Activated CD4-positive, alpha-beta T cell treated with anti-CD3 and anti-CD28 coated beads for 36 hours (primary cell): ENCODE data around the gene RBM20. TPM values are rescaled to one million over a fixed set of nuclear protein-coding genes. Genes with fewer than 3 reads are reported as not detected.
A peak's percentile ranks its signal among the peaks of the same experiment; 100 is the strongest.

ENCODE experiments used
- ATAC-seq: fragments of 200-7000 bp; cut with Tn5 transposase; one replicate; pipeline ENCODE4 v1.10.0; 2021; ENCODE audit warnings: mild to moderate bottlenecking, moderate library complexity
- CTCF ChIA-PET: fragments of 350-600 bp; sonication (Branson Sonifier 250); formaldehyde crosslinking; loops from one replicate; lab custom pipeline; 2021; ENCODE audit warnings: antibody characterized with exemption; lab: Charles Lee
- POLR2A ChIA-PET: fragments of 350-600 bp; sonication (Branson Sonifier 250); formaldehyde crosslinking; loops from one replicate; lab custom pipeline; 2021; ENCODE audit warnings: antibody characterized with exemption, inconsistent platforms; lab: Charles Lee
- DNase-seq: peaks from one replicate; pipeline ENCODE4 v3.0.0-alpha.2; 2020
- H3K27ac Mint-ChIP-seq: one replicate; pipeline ENCODE4 v1.8.0; 2021; ENCODE audit warnings: mixed read lengths
- H3K27me3 Mint-ChIP-seq: one replicate; pipeline ENCODE4 v1.8.0; 2021; ENCODE audit warnings: mixed read lengths
- H3K36me3 Mint-ChIP-seq: one replicate; pipeline ENCODE4 v1.8.0; 2021; ENCODE audit warnings: low read depth, mixed read lengths
- H3K4me1 Mint-ChIP-seq: one replicate; pipeline ENCODE4 v1.8.0; 2021; ENCODE audit warnings: mixed read lengths
- H3K4me3 Mint-ChIP-seq: one replicate; pipeline ENCODE4 v1.8.0; 2021; ENCODE audit warnings: mild to moderate bottlenecking, moderate library complexity, mixed read lengths
- H3K9me3 Mint-ChIP-seq: one replicate; pipeline ENCODE4 v1.8.0; 2021; ENCODE audit warnings: low read depth, mixed read lengths
- intact Hi-C, 2 experiments: fragments of 100-400 bp; cut with DNase I in 1 of 2; cut with micrococcal nuclease in 1 of 2; formaldehyde crosslinking; loops; one replicate each; pipeline versions ENCODE4 v1.14.2 to v1.15.1; 2022 to 2024; cut with DNase I, micrococcal nuclease
- total RNA-seq, 2 experiments: library from RNA; stranded (reverse); gene quantifications; one replicate each; pipeline ENCODE4 v1.2.3, GENCODE V29; 2021

RBM20 gene
- total RNA-seq, 2 experiments from 2014 or later, result 0.05 to 0.40 TPM

DNA sequence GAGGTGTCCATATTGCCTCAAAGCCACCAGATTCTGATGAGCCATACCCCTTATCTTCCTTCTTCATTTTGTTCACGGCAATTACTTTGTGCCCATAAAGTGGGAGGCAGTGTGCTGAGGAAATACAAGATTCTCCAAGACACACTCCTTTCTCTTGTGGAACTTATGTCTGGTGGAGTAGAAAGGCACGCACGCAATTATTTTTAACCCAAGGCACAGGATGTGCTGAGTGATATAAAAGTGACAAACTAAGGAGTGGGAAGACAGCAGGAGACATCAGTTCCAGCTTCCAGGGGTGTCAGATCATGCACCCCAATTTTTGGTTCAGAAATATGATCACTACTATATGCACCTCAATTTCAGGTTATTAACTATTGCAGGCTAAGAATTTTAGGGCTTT, 132.9 kb downstream of the RBM20 start:
- Mint-ChIP-seq H3K27ac (no peak overlapping the region), H3K27me3 (no peaks in the 10 kb centered on the region), H3K9me3 (no peaks in the 10 kb centered on the region), H3K4me3 (no peak overlapping the region), H3K4me1 (peaks cover 71% of the 10 kb centered on the region), H3K36me3 (no peaks in the 10 kb centered on the region)
- POLR2A ChIA-PET, result no interaction called here
- no peak for ATAC-seq
- DNase-seq, result no peak
- intact Hi-C loops, result loop anchor here in 1 of 2 experiments (10.0 kb wide), 1 partner anchor 162 kb away; no protein-coding TSS in a partner anchor
- CTCF ChIA-PET, result interaction anchor here (1.6 kb wide), 1 partner anchor 11 kb away, joined by 5 read pairs; no protein-coding TSS in a partner anchor

GRCh38 chr10:110777661-110778060, 133.5 kb downstream of the RBM20 start:
- peaks cover under 1% of the 10 kb centered on the region for H3K36me3 Mint-ChIP-seq
- ATAC-seq (no peak), DNase-seq (no peak)
- H3K4me1 Mint-ChIP-seq, result peaks cover 74% of the 10 kb centered on the region
- CTCF ChIA-PET, result interaction anchor here (1.6 kb wide), 1 partner anchor 10 kb away, joined by 5 read pairs; no protein-coding TSS in a partner anchor
- POLR2A ChIA-PET, result no interaction called here
- no peaks in the 10 kb centered on the region for H3K27me3 Mint-ChIP-seq
- H3K9me3 Mint-ChIP-seq, result no peaks in the 10 kb centered on the region
- H3K27ac Mint-ChIP-seq, result no peak overlapping the region
- intact Hi-C loops, result loop anchor here in 1 of 2 experiments (10.0 kb wide), 1 partner anchor 163 kb away; no protein-coding TSS in a partner anchor
- H3K4me3 Mint-ChIP-seq, result no peak overlapping the region

DNA sequence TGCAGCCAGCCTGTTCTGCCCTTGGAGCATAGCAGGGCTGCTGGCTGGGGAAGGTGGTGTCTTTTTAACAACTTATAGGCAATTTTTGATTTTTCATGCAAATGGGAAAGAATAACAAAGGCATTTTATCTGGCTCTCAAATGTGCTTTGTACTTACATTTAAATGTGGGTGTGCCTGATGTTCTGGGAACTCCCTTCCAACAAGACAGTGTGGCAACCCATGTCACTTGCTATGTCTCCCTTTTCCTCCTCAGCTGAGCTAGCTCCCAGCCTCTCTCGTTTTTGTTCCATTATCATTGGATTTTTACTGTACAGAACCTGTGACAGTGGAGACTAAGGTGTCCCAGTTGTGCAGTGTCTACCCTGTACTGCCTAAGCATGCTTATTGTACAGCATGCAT, 134.1 kb downstream of the RBM20 start:
- H3K9me3 Mint-ChIP-seq, result peaks cover 3% of the 10 kb centered on the region

GRCh38 chr10:110779489-110779888, 135.4 kb downstream of the RBM20 start:
- Mint-ChIP-seq H3K4me1 (peaks cover 78% of the 10 kb centered on the region), H3K4me3 (no peak overlapping the region), H3K27me3 (no peaks in the 10 kb centered on the region), H3K9me3 (peaks cover 6% of the 10 kb centered on the region), H3K36me3 (peaks cover 2% of the 10 kb centered on the region), H3K27ac (peak overlapping the region; percentile 17)
- ATAC-seq, result peak; percentile 72
- peak; percentile 72 for DNase-seq
- POLR2A ChIA-PET, result interaction anchor here (0.9 kb wide), 1 partner anchor 73 kb away, joined by 6 read pairs; no protein-coding TSS in a partner anchor
- CTCF ChIA-PET, result interaction anchor here (0.6 to 1.2 kb wide), 3 partner anchors 33 to 544 kb away, joined by 3 read pairs; no protein-coding TSS in a partner anchor
- intact Hi-C loops, result loop anchor here in 1 of 2 experiments (10.0 kb wide), 1 partner anchor 165 kb away; no protein-coding TSS in a partner anchor

More for the DNA sequence above, 134.1 kb downstream of the RBM20 start:
- DNase-seq (no peak), ATAC-seq (no peak)
- no peaks in the 10 kb centered on the region for H3K27me3 Mint-ChIP-seq
- H3K4me3 Mint-ChIP-seq, result no peak overlapping the region
- ChIA-PET CTCF (interaction anchor here (1.6 kb wide), 1 partner anchor 10 kb away, joined by 5 read pairs; no protein-coding TSS in a partner anchor), POLR2A (no interaction called here)
- intact Hi-C loops, result loop anchor here in 1 of 2 experiments (10.0 kb wide), 1 partner anchor 163 kb away; no protein-coding TSS in a partner anchor
- H3K36me3 Mint-ChIP-seq, result peaks cover 2% of the 10 kb centered on the region
- H3K4me1 Mint-ChIP-seq, result peaks cover 75% of the 10 kb centered on the region
- H3K27ac Mint-ChIP-seq, result no peak overlapping the region

DNA sequence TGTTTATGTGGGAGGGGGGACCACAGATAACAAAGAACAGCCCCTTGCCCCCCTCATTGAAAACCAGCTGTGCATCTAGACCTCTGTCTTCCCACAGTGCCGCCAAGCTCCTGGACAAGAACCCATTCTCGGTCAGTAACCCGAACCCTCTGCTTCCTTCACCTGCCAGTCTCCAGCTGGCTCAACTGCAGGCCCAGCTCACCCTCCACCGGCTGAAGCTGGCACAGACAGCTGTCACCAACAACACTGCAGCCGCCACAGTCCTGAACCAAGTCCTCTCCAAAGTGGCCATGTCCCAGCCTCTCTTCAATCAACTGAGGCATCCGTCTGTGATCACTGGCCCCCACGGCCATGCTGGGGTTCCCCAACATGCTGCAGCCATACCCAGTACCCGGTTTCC, 136.6 kb downstream of the RBM20 start:
- CTCF ChIA-PET, result interaction anchor here (0.7 kb wide), 1 partner anchor 191 kb away, joined by 4 read pairs; no protein-coding TSS in a partner anchor
- no peak for DNase-seq
- H3K4me3 Mint-ChIP-seq, result no peak overlapping the region
- intact Hi-C loops, result no loop called here
- H3K9me3 Mint-ChIP-seq, result peaks cover 6% of the 10 kb centered on the region
- H3K4me1 Mint-ChIP-seq, result peaks cover 75% of the 10 kb centered on the region
- peaks cover 2% of the 10 kb centered on the region for H3K36me3 Mint-ChIP-seq
- H3K27ac Mint-ChIP-seq, result no peak overlapping the region
- no peaks in the 10 kb centered on the region for H3K27me3 Mint-ChIP-seq
- POLR2A ChIA-PET, result interaction anchor here (0.6 kb wide), 1 partner anchor 84 kb away, joined by 4 read pairs; no protein-coding TSS in a partner anchor
- no peak for ATAC-seq

GRCh38 chr10:110781139-110781538, 137.0 kb downstream of the RBM20 start:
- H3K4me3 Mint-ChIP-seq, result no peak overlapping the region
- intact Hi-C loops, result no loop called here
- no peak overlapping the region for H3K27ac Mint-ChIP-seq
- H3K4me1 Mint-ChIP-seq, result peaks cover 79% of the 10 kb centered on the region
- ChIA-PET CTCF (interaction anchor here (0.7 to 1.1 kb wide), 2 partner anchors 55 to 191 kb away, joined by 4 read pairs; no protein-coding TSS in a partner anchor), POLR2A (no interaction called here)
- H3K36me3 Mint-ChIP-seq, result peaks cover 2% of the 10 kb centered on the region
- no peaks in the 10 kb centered on the region for H3K27me3 Mint-ChIP-seq
- ATAC-seq (no peak), DNase-seq (no peak)
- H3K9me3 Mint-ChIP-seq, result peaks cover 6% of the 10 kb centered on the region

- Mint-ChIP-seq H3K27me3 (no peaks in the 10 kb centered on the region), H3K4me1 (peaks cover 74% of the 10 kb centered on the region), H3K4me3 (no peak overlapping the region), H3K36me3 (peaks cover 2% of the 10 kb centered on the region), H3K9me3 (peaks cover 6% of the 10 kb centered on the region), H3K27ac (peak overlapping the region; percentile 73)
- CTCF ChIA-PET, result interaction anchor here (1.6 kb wide), 1 partner anchor 111 kb away, joined by 4 read pairs; no protein-coding TSS in a partner anchor
- DNase-seq, result no peak
- no peak for ATAC-seq
- POLR2A ChIA-PET, result no interaction called here
- intact Hi-C loops, result loop anchor here in 1 of 2 experiments (1.0 kb wide), 1 partner anchor 8 kb away; no protein-coding TSS in a partner anchor
These were observed 138.5 kb downstream of the RBM20 start for GRCh38 chr10:110782616-110783015.

GRCh38 chr10:110783509-110784107, 139.5 kb downstream of the RBM20 start:
- peaks cover 6% of the 10 kb centered on the region for H3K9me3 Mint-ChIP-seq

GRCh38 chr10:110784198-110784597, 140.1 kb downstream of the RBM20 start:
- POLR2A ChIA-PET, result no interaction called here
- H3K4me1 Mint-ChIP-seq, result peaks cover 59% of the 10 kb centered on the region
- peak overlapping the region; percentile 84 for H3K27ac Mint-ChIP-seq
- no peak overlapping the region for H3K4me3 Mint-ChIP-seq
- ATAC-seq (no peak), DNase-seq (no peak)
- no peaks in the 10 kb centered on the region for H3K27me3 Mint-ChIP-seq
- H3K9me3 Mint-ChIP-seq, result peaks cover 6% of the 10 kb centered on the region
- CTCF ChIA-PET, result interaction anchor here (1.1 to 1.6 kb wide), 2 partner anchors 109 to 173 kb away, joined by 3 to 4 read pairs; no protein-coding TSS in a partner anchor
- peaks cover 2% of the 10 kb centered on the region for H3K36me3 Mint-ChIP-seq
- intact Hi-C loops, result no loop called here

More at GRCh38 chr10:110783509-110784107, 139.5 kb downstream of the RBM20 start:
- Mint-ChIP-seq H3K36me3 (peaks cover 2% of the 10 kb centered on the region), H3K27ac (peak overlapping the region; percentile 84), H3K4me3 (peak overlapping the region; percentile 28), H3K4me1 (peaks cover 64% of the 10 kb centered on the region), H3K27me3 (no peaks in the 10 kb centered on the region)
- ChIA-PET POLR2A (interaction anchor here (1.0 kb wide), 1 partner anchor 9 kb away, joined by 5 read pairs; no protein-coding TSS in a partner anchor), CTCF (interaction anchor here (1.1 to 1.6 kb wide), 2 partner anchors 110 to 173 kb away, joined by 3 to 4 read pairs; no protein-coding TSS in a partner anchor)
- ATAC-seq (peak; percentile 47), DNase-seq (peak; percentile 89)
- intact Hi-C loops, result loop anchor here in 1 of 2 experiments (1.0 kb wide), 1 partner anchor 9 kb away; no protein-coding TSS in a partner anchor

DNA sequence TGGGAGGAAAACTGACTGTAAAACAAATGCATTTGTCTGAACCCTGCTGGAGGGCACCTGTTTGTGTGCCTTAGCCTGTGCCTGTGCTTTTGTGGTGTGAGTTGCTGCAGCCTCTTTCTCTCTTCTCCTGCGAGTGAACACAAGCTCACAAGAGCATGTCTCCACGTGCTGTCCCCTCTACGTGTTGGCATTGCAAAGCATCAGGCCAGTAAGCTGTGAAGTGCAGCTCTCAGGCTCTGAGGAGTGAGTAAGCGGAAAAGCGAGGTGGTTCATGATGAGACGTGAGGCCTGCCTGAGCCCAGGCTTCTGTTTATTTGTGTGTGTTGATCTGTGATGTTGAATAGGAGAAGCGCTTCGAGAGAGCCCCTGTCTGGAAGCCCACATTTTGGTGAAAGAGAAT, 142.0 kb downstream of the RBM20 start:
- ATAC-seq (peak; percentile 63), DNase-seq (peak; percentile 62)
- Mint-ChIP-seq H3K27ac (peak overlapping the region; percentile 47), H3K4me1 (peaks cover 42% of the 10 kb centered on the region), H3K27me3 (no peaks in the 10 kb centered on the region), H3K4me3 (no peak overlapping the region), H3K36me3 (peaks cover 2% of the 10 kb centered on the region), H3K9me3 (peaks cover 6% of the 10 kb centered on the region)
- CTCF ChIA-PET, result interaction anchor here (0.6 to 1.3 kb wide), 5 partner anchors 13 to 568 kb away, joined by 3 to 4 read pairs (median 4); no protein-coding TSS in a partner anchor
- POLR2A ChIA-PET, result interaction anchor here (0.9 to 1.1 kb wide), 2 partner anchors 12 to 16 kb away, joined by 4 to 5 read pairs; no protein-coding TSS in a partner anchor
- intact Hi-C loops, result no loop called here
